Skin of body (tissue), 2 donors: Measurements from ENCODE around the gene TIGIT. TPM values are rescaled to one million over a fixed set of nuclear protein-coding genes. Genes with fewer than 3 reads are reported as not detected.
"Not testable (repeated sequence)": the region's sequence is repeated elsewhere in the genome, so short reads cannot be mapped to it uniquely, and the experiment has no call there.

Source experiments
- DNase-seq: peaks from one replicate; lab custom pipeline; 2025; lab: John Stamatoyannopoulos, UW
- total RNA-seq: library from RNA; depleted of rRNA; stranded (reverse); fragments of >200 nt; gene quantifications from one replicate; pipeline ENCODE4 v1.2.3, GENCODE V29; 2014

Gene TIGIT
- 0.59 TPM for total RNA-seq

DNA sequence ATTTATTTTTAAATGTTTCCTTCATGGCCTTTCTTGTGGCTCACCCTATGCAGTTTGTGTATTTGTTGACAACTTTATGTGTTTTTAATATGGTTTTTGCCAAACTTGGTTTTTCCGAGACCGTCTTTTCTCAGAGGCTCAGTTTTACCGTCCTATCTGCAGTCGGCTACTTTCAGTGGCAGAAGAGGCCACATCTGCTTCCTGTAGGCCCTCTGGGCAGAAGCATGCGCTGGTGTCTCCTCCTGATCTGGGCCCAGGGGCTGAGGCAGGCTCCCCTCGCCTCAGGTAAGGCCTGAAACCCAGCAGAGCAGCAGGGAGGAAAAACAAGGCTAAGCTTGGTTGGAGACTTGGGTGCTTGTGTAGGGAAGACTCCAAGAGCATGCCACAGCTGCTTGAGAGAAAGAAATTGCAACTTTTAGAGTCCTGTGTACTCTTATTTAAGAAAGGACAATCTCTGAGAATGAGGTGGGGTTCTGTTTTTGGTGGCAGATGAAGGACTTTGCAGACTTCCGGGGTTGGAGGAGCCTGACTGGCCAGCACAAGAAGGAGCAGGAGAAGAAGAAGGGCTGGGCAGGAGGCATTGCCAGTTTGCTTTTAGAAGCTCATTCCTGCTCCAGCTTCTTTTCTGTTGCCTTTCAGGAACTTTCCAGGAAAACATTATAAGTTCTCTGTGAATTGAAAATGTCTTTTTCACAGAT is at the start of gene TIGIT:
Gene TIGIT, plus strand, starts transcription at position 191 of the 698 bp plus-strand sequence. Its CDS starts 34 bp downstream, at position 225.
- no peak for DNase-seq

DNA sequence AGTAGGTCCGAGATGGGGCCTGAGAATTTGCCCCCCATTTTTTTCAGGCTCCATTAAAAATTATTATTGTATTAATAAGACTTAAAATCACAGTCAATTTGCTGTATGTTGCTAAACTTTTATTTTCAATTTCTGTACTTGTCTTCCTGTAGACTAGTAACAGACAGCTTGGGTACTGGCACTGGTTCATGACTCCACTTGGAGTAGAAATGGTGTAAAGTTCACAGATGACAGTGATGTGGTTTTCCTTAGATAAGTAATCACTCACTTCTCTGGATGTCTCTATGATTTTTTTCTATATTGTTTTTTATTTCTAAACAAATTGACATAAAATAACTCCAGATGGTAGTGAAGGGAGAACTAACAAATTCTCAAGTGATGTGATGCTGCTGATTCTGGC is 40.9 kb upstream of the TIGIT start:
- DNase-seq, result no peak

DNA sequence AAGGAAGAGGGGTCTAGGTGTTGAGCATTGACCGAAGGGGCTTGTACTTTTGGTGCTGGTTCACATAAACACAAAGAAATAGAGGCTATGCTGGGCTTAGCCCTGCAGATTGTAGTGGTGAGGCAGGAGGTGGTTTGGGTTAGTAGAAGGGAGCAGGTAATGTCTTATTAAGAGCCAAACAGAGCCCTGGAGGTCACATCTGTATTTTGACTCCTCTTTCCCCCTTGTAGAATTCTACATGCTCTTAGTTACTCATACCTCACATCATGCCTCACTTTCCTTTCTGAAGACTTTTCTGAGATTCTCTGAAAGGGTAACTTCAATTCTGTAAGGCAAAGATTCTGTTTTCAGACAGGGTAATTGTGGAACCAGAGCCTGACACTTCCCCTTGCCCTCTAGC is 40.3 kb upstream of the TIGIT start:
- DNase-seq, result no peak

DNA sequence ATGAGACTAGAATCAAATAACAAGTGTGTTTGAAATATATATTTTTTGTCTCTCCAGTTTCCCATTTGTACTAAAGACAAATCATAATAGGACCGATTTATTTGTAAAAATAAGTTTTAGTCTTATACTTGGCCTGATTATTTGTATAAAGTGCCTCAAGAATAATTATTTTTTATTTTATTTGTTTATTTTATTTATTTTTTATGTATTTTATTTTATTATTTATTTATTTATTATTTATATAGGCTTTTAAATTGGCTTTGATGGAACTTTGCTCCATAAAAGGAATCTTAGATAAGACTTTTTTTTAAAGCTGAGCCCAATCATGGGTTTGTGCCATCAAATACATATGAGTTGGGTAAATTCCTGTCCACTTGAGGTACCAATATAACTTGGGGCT is 34.3 kb upstream of the TIGIT start:
- DNase-seq, result no peak

DNA sequence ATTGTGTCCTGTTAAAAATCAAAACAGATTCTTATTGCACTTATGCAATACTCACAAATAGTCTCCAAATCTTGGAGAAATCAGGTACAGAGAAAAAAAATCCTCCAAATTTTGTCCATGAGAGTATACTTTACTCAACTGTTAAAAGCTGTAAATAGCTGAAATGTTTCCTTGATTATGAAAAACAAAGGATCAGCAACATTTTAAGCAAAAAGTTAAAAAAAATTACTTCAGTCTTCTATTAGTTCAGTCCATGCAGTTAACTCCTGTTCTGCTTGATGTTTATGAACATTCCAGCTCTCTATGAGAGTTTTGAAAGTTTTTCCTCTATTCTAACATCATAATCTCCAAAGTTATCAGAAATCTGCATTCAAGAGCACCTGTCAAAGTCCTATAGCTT is 33.7 kb upstream of the TIGIT start:
- DNase-seq, result no peak

DNA sequence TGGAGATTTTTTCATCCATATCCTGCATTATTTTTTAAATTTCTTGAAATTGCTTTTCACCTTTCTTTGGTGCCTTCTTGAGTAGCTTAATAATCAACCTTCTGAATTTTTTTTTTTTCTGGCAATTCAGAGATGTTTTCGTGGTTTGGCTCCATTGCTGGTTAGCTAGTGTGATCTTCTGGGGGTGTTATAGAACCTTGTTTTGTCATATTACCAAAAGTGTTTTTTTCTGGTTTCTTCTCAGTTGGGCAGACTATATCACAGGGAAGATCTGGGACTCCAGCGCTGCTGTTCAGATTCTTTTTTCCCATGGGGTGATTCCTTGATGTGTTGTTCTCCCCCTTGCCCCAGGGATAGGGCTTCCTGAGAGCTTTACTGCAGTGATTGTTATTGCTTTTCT is 23.8 kb upstream of the TIGIT start:
- DNase-seq, result no peak

DNA sequence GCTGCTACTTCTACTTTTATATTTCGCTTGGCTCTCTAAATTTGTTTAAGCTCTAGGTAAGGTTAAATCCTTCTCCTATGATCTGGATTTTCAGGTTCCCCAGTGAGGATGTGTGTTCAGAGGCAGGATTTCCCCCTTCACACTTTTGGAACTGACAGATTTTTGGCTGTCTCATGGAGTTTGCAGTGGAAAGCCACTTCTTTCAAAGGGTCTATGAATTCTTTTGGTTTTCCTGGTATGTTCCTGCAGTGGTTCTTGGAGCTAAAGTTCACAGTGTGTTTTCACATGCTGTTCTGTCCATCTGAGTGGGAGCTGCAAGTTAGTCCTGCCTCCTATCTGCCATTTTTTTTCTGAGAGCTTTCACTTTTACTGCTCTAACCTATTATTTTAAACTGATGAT is 21.6 kb upstream of the TIGIT start:
- DNase-seq, result no peak

DNA sequence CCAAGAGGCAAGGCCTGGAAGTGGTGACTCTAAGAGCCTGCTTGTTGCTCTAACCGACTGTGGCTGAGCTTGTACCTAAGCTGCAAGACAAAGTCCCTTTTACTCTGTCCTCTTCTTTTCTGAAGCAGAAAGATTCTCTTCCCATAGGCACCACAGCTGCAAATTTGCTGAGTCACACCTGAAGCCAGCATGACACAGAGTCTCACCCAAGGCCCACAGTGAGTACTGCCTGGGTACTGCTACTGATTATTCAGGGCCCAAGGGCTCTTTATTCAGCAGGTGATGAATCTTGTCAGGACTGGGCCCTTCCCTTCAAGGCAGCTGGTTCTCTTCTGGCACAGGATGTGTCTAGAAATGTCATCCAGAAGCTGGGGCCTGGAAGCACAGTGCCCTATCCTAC is 18.9 kb upstream of the TIGIT start:
- DNase-seq, result no peak

DNA sequence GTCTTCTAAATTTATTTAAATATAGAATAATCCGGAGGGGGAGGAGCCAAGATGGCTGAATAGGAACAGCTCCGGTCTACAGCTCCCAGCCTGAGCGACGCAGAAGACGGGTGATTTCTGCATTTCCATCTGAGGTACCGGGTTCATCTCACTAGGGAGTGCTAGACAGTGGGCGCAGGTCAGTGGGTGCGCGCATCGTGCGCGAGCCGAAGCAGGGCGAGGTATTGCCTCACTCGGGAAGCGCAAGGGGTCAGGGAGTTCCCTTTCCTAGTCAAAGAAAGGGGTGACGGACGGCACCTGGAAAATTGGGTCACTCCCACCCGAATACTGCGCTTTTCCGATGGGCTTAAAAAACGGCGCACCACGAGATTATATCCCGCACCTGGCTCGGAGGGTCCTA is 17.0 kb upstream of the TIGIT start:
- DNase-seq, result not testable (repeated sequence)

DNA sequence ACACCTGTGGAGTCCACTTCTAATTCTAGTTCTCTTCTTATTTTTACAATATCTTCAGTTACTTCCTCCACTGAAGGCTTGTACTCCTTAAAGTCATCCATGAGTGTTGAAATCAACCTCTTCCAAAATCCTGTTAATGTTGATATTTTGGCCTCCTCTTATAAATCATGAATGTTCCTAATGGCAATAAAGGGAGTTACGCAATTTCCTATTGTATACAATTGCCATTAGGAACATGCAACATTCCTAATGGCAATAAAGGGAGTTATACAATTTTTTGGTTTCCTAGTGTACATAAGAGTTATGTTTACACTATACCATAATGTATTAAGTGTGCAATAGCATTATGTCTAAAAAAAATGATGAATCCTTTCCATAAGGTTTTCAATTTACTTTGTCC is 9.2 kb upstream of the TIGIT start:
- DNase-seq, result no peak

DNA sequence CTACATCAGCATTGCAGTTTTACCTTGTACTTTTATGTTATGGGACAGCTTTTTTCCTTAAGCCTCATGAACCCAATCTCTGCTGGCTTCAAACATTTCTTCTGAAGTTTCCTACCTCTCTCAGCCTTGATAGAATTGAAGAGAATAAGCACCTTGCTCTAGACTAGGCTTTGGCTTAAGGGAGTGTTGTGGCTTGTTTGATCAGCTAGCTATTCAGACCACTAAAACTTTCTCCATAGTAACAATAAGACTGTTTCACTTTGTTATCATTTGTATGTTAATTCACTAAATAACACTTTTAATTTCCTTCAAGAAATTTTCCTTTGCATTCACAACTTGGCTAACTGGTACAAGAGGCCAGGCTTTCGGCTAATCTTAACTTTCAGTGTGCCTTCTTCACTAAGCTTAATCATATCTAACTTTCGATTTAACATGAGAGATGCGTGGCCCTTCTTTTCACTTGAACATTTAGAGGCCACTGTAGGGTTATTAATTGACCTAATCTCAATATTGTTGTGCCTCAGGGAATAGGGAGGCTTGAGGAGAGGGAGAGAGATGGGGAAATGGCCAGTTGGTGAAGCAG is 8.1 kb upstream of the TIGIT start:
- no peak for DNase-seq

DNA sequence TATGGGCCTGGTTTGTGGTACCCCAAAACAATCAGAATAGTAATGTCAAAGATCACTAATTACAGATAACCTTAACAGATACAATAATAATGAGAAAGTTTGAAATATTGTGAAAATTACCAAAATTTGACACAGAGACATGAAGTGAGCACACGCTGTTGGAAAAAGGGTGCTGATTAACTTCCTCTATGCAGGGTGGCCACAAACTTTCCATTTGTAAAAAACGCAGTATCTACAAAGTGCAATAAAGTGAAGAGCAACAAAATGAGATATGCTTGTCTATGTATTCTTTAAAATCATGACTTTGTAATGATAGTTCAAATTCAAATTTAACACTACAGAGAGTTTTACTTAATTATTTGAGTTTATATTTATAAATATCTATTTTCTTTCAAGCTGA is 7.6 kb upstream of the TIGIT start:
- no peak for DNase-seq

DNA sequence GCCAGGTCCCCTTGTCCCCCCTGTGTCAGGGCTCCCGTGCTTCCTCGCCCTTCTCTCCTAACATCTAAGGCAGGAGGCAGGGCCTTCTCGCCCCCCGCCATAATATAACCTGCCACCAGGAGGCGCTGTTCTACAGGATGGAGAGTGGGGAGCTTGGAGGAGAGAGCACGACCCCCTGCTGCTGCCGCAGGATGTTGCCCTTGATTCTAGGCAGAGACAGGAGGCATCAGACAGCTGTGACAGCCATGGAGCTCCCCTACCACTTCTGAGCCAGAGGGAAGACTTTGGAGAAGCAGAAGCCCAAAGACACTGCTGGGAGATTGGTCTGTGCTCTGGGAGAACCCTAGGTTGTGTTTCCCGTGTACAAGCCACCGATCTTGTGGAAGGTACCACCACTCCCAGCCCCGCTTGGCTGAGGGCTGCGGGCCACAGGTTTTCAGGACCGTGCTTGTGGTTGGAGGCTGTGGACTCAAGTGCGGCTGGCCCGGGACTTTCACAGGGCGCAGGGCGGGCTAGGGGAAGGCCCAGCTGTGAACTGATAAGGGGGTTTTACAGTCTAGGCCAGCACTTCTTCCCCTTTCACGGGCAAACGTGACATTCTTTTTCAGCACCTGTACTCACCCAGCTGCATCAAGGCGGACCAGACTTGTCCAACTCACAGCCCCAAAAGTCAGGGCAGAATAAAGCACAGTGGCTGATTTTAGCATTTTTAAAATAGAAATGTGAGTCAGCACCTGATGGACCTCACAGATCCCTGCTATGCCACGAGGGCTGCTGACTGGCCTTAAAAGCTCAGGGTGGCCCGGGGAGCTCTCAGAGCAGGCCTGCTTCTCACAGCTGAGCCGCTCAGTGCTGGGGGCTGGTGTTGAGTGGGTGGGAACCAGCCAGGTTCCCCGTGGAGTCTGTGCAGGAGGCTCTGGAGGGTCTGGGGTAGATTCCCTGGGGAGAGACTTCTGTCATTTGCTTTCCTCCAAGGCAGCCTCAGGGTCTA is 2.6 kb upstream of the TIGIT start:
- DNase-seq, result no peak

DNA sequence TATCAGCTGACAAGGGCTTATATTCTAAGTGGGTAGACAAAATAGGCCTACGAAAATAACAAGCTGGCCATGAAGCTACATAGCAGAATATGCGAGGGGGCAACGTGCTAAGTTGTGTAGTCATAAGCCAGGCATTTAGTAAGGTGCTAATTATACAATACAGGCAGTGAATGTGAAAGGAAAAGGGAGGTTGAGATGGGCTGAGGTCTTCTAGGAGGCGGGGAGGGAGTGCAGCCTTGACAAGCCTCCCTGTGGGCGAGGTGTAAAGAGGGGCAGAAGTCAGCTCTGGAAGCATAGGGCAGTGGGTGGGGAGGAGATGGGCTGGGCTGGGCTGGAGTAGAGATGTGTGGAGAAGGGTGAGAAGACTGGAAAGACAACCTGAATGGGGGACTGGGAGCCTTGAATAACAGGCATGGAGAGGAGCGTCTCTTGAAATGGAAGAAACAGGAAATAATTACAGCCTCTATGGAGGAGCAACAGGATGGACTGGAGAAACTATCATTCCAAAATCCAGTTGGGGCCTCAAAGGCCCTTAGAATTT is 1.2 kb downstream of the TIGIT start:
- DNase-seq, result no peak

DNA sequence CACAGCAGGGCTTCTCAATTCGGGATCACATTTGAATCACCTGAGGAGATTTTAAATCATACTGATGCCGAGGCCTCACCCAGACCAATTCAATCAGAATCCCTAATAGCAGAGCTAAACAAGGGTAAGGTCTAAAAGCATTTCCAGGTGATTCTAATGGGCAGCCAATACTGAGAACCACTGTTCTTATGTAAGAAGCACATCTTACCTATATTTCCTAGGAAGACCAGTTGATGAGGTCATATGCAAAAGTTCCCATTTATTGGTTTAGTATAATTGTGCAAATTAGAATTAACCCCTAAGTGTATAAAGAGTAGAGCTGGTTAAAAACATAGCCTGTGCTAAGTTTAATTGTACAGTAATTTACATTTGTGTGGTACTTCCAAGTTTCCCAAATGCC is 2.1 kb downstream of the TIGIT start:
- DNase-seq, result no peak

DNA sequence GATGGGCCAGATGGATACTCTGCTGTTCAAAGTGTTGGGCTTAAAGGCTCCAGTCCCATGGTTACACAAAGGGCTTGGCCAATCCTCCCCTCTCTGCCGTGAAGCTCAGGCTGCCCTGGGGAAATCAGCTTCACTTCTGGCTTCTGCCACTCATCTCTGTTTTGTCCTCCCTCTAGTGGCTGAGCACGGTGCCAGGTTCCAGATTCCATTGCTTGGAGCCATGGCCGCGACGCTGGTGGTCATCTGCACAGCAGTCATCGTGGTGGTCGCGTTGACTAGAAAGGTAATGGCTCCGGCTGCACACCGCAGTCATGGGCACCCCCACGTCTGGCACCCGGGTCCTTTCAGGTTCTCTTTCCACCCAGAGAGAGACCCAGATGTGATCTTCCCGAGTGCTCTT is 5.6 kb downstream of the TIGIT start:
- DNase-seq, result no peak

DNA sequence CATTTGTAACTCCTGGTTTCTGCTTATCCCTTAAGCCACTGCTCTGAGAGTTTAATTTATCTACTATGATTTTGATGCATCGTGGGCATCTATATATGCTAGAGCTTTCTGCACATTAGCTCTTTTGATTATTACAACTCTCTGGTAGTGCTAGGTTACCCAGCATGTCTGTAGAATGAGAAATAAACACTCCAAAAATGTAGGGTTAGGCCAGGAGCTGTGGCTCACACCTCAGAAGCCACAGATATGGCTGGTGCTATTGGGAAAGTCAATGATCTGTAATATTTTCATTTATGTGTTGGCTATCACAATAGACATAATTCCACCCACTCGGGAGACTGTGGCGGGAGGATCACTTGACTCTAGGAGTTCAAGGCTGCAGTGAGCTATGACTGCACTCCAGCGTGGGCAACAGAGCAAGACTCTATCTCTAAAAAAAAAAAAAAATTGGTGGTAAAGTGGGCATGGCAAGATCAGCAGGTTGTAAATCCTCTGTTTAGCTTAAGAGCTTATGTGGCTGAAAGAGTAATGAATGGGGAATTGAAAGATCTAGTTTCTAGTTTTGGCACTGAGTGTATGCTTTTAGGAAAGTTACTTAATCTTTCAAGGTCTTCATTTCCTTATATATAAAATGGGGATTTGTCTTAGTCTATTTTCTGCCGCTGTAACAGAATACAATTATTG is 6.3 kb downstream of the TIGIT start:
- no peak for DNase-seq

DNA sequence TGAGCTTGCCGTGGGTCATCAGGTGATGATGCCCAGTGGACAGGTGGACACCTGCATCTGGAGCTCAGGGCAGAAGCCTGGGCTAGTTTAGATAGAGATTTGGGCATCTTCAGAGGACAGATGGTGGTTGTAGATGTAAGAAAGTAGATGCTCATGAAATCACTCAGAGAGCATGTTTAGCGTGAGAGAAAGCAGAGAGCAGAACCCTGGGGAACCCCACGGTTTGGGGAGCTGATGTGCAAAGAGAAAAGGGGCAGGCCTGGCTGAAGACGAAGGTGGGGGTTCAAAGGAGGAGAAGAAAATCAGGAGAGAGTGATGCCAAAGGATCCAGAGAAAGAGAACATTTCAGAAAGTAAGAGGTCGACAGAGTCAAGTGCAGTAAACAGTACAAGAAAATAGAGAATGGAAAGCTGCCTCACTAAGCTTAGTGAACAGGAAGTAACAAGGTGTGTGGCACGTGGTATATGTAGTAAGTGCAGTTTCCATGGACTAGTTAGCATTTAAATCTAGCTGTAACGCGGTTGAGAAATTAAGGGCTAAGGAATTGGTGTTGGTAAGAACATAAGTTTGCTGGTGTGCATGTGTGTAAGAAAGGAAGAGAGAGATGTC is 13.5 kb downstream of the TIGIT start:
- DNase-seq, result no peak

DNA sequence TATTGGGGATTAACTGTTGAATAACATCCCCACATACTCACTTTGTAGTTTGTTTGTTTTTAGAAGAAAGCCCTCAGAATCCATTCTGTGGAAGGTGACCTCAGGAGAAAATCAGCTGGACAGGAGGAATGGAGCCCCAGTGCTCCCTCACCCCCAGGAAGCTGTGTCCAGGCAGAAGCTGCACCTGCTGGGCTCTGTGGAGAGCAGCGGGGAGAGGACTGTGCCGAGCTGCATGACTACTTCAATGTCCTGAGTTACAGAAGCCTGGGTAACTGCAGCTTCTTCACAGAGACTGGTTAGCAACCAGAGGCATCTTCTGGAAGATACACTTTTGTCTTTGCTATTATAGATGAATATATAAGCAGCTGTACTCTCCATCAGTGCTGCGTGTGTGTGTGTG is 14.0 kb downstream of the TIGIT start:
- no peak for DNase-seq

DNA sequence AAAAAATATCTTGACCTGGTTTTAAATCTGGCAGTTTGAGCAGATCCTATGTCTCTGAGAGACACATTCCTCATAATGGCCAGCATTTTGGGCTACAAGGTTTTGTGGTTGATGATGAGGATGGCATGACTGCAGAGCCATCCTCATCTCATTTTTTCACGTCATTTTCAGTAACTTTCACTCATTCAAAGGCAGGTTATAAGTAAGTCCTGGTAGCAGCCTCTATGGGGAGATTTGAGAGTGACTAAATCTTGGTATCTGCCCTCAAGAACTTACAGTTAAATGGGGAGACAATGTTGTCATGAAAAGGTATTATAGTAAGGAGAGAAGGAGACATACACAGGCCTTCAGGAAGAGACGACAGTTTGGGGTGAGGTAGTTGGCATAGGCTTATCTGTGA is 14.5 kb downstream of the TIGIT start:
- no peak for DNase-seq

DNA sequence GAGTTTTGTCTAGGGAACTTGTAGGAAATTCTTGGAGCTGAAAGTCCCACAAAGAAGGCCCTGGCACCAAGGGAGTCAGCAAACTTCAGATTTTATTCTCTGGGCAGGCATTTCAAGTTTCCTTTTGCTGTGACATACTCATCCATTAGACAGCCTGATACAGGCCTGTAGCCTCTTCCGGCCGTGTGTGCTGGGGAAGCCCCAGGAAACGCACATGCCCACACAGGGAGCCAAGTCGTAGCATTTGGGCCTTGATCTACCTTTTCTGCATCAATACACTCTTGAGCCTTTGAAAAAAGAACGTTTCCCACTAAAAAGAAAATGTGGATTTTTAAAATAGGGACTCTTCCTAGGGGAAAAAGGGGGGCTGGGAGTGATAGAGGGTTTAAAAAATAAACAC is 15.0 kb downstream of the TIGIT start:
- no peak for DNase-seq
